K562 (cell line): Measurements from ENCODE around the gene SULT2B1. TPM values are rescaled to one million over a fixed set of nuclear protein-coding genes. Genes with fewer than 3 reads are reported as not detected.
A peak's percentile ranks its signal among the peaks of the same experiment; 100 is the strongest.

Experiments
- ATF7 ChIP-seq: fragments of 450-650 bp; IDR thresholded peaks from 2 replicates; pipeline ENCODE4 v1.7.1; 2014; ENCODE audit warnings: mild to moderate bottlenecking, moderate library complexity
- CBX5 ChIP-seq: IDR thresholded peaks from 2 replicates; pipeline ENCODE4 v1.6.1; 2014; ENCODE audit warnings: low read depth, borderline replicate concordance
- CREB1 ChIP-seq, 2 experiments: sonication (generic) in 1 of 2; formaldehyde crosslinking in 1 of 2; IDR thresholded peaks; 2 replicates each; pipeline versions ENCODE4 v1.6.1 to v1.8.0; 2012 to 2022; ENCODE audit warnings: inconsistent platforms in 1 of 2, mild to moderate bottlenecking in 1 of 2, missing genetic modification reagents in 1 of 2, moderate library complexity in 1 of 2
- EP400 ChIP-seq: fragments of 450-650 bp; IDR thresholded peaks from 2 replicates; pipeline ENCODE4 v1.6.1; 2017; ENCODE audit warnings: antibody characterized with exemption, mild to moderate bottlenecking, moderate library complexity
- GATAD2A ChIP-seq: fragments of 450-650 bp; IDR thresholded peaks from 2 replicates; pipeline ENCODE4 v1.6.1; 2017
- IFI16 ChIP-seq: fragments of 250-450 bp; sonication (Bioruptor Pico); IDR thresholded peaks from 2 replicates; pipeline ENCODE4 v2.1.2; 2022; ENCODE audit warnings: mild to moderate bottlenecking, inconsistent platforms
- JUND ChIP-seq, 2 experiments: IDR thresholded peaks; 2 replicates in 1 of 2; 3 replicates in 1 of 2; pipeline ENCODE4 v1.6.1; 2011; ENCODE audit warnings: borderline replicate concordance in 2 of 2, low read depth in 2 of 2, low read length in 2 of 2, improper control_type of control experiment in 1 of 2, missing biosample characterization in 1 of 2, missing genetic modification characterization in 1 of 2, missing genetic modification reagents in 1 of 2
- KLF13 ChIP-seq: fragments of 450-650 bp; IDR thresholded peaks from 2 replicates; pipeline ENCODE4 v1.6.1; 2016; ENCODE audit warnings: missing genetic modification characterization, low read depth, mild to moderate bottlenecking, missing compliant biosample characterization, moderate library complexity, borderline replicate concordance
- NCOA1 ChIP-seq: fragments of 450-650 bp; IDR thresholded peaks from 2 replicates; pipeline ENCODE4 v1.6.1; 2016; ENCODE audit warnings: low read depth
- NCOA6 ChIP-seq: fragments of 450-650 bp; IDR thresholded peaks from 2 replicates; pipeline ENCODE4 v1.6.1; 2017; ENCODE audit warnings: mild to moderate bottlenecking
- NFATC3 ChIP-seq: fragments of 450-650 bp; IDR thresholded peaks from 2 replicates; pipeline ENCODE4 v1.6.1; 2017; ENCODE audit warnings: mild to moderate bottlenecking
- OTX1 ChIP-seq: fragments of 450-650 bp; formaldehyde crosslinking; IDR thresholded peaks from 2 replicates; pipeline ENCODE4 v1.4.0; 2022; ENCODE audit warnings: mild to moderate bottlenecking
- PCBP1 ChIP-seq: fragments of 200-400 bp; formaldehyde crosslinking; IDR thresholded peaks from 2 replicates; pipeline ENCODE4 v1.6.1; 2018; ENCODE audit warnings: mild to moderate bottlenecking, low read depth, low read length; ENCODE audit not compliant: poor library complexity, severe bottlenecking
- POLR2B ChIP-seq: fragments of 450-650 bp; IDR thresholded peaks from 2 replicates; pipeline ENCODE4 v1.6.1; 2018; ENCODE audit warnings: low read depth; ENCODE audit not compliant: partially characterized antibody
- PTTG1 ChIP-seq: fragments of 450-650 bp; IDR thresholded peaks from 2 replicates; pipeline ENCODE4 v1.6.1; 2016; ENCODE audit warnings: low read depth, mild to moderate bottlenecking, missing genetic modification characterization, missing compliant biosample characterization
- RAD21 ChIP-seq, 2 experiments: fragments of 250-450 bp in 1 of 2; fragments of 450-650 bp in 1 of 2; sonication (Bioruptor Pico) in 1 of 2; formaldehyde crosslinking in 1 of 2; IDR thresholded peaks in 1 of 2; conservative IDR thresholded peaks in 1 of 2; 2 replicates each; pipeline versions ENCODE4 v1.4.0 to v1.8.0; 2020 to 2022; ENCODE audit warnings: mild to moderate bottlenecking in 2 of 2, moderate library complexity in 1 of 2
- RBFOX2 ChIP-seq: fragments of 200-400 bp; formaldehyde crosslinking; IDR thresholded peaks from 2 replicates; pipeline ENCODE4 v1.6.1; 2017; ENCODE audit warnings: low read depth, mild to moderate bottlenecking, low read length, moderate library complexity
- TCF7 ChIP-seq: sonication (generic); IDR thresholded peaks from 2 replicates; pipeline ENCODE4 v1.6.1; 2016; ENCODE audit warnings: antibody characterized with exemption, borderline replicate concordance
- ZC3H11A ChIP-seq: IDR thresholded peaks from 2 replicates; pipeline ENCODE4 v1.6.1; 2012; ENCODE audit warnings: low read depth, low read length, improper control_type of control experiment
- ZNF124 ChIP-seq: sonication (generic); formaldehyde crosslinking; IDR thresholded peaks from 2 replicates; pipeline ENCODE4 v1.8.1; 2022; ENCODE audit warnings: missing genetic modification reagents
- ZNF253 ChIP-seq: fragments of 250-450 bp; sonication (Bioruptor Pico); conservative IDR thresholded peaks from 2 replicates; pipeline ENCODE4 v1.6.1; 2021; ENCODE audit warnings: mild to moderate bottlenecking
- ZNF384 ChIP-seq: IDR thresholded peaks from 2 replicates; pipeline ENCODE4 v1.6.1; 2012; ENCODE audit warnings: low read depth, low read length, improper control_type of control experiment
- ZNF408 ChIP-seq: fragments of 250-450 bp; sonication (Bioruptor Pico); IDR thresholded peaks from 2 replicates; pipeline ENCODE4 v1.4.0; 2020; ENCODE audit warnings: low read depth, mild to moderate bottlenecking, moderate library complexity
- polyA plus RNA-seq, 8 experiments: library from polyadenylated mRNA; depleted of rRNA in 4 of 8; stranded (reverse) in 5 of 8; unstranded in 3 of 8; fragments of >200 nt; fragmentation: Nextera tagmentation in 2 of 8; fragmentation: Illumina TruSeq in 1 of 8; extraction: Ambion mirVana in 2 of 8; extraction: Trizol in 1 of 8; gene quantifications; 2 replicates each; pipeline versions ENCODE4 v1.2.1 to v1.2.3, GENCODE V29; 2011 to 2014; ENCODE audit warnings: inconsistent platforms in 1 of 8, missing spikeins in 1 of 8
- total RNA-seq, 7 experiments: library from RNA; depleted of rRNA in 6 of 7; stranded (reverse); fragments of >200 nt in 6 of 7; fragmentation: Illumina TruSeq in 2 of 7; extraction: Trizol in 2 of 7; gene quantifications; 2 replicates each; pipeline versions ENCODE4 v1.2.1 to v1.2.3, GENCODE V29; 2011 to 2021; ENCODE audit warnings: low replicate concordance in 1 of 7
- TF ChIP-seq, protein P1 (sequence below): sonication (generic); formaldehyde crosslinking; IDR thresholded peaks from 2 replicates; pipeline ENCODE4 v1.8.0; 2022; ENCODE audit warnings: mild to moderate bottlenecking, missing genetic modification reagents
- TF ChIP-seq, protein P2 (sequence below): fragments of 450-650 bp; IDR thresholded peaks from 2 replicates; pipeline ENCODE4 v1.6.1; 2016
- TF ChIP-seq, protein P3 (sequence below): fragments of 450-650 bp; conservative IDR thresholded peaks from 2 replicates; pipeline ENCODE4 v1.6.1; 2016; ENCODE audit warnings: missing genetic modification characterization, low read depth, mild to moderate bottlenecking, missing compliant biosample characterization, moderate library complexity

SULT2B1 gene
- total and polyA plus RNA-seq, 9 of the 15 experiments (the other 6 are each of a cell fraction or from before 2014, with no cell fraction given) = 0.09 to 0.62 (median 0.22) TPM; not detected in 2

DNA sequence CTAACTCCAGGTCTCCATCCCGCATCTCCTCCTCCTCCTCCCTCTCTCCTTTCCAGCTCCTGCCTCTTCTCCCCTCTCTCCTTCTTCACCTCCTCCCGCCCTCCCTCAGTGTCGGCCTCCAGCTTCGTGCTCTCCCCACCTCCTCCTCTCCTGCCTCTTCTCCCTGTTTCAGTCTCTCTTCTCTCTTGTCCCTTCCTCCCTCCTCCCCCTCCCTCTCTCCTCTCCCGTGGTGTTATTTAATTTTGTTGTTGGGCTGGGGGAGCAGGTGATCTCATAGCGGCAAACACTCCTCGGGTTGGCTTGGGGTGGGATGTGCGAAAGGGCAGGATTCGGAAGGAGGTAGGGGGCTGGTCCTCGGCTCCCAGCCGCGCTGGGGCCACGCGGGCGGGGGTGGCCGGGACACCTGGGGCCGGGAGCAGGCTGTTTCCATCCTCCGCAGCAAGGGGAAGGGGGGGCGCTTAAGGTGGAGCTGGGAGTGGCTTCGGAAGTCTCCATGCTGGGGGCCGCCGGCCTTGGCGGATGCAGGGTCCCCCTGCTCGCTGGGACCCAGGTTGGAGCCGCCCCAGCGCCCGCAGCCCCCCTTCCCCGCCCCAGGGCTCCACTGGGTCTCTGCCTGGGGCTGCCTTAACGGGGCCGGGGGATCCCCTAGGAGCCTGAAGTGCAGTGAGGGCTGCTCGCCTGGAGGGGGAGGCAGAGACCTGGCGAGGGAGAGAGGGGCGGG is 94.2 kb downstream of the SULT2B1 start, which contains the start of gene CA11 (continued):
- TF ChIP-seq ZNF408 (no peak), ZNF253 (no peak), CBX5 (no peak), ZNF124 (CRISPR knock-in tag) (no peak), ATF7 (peak; percentile 53), GATAD2A (peak; percentile 53), PCBP1 (peak; percentile 73), ZNF384 (peak; percentile 55; the same call in 1 of the 2 replicates), RBFOX2 (peak; percentile 46; the same call in 1 of the 2 replicates), POLR2B (peak; percentile 60), PTTG1 (tag) (no peak), KLF13 (tag) (peak; percentile 52; the same call in 1 of the 2 replicates), EP400 (peak; percentile 73; the same call in 1 of the 2 replicates), RAD21 (CRISPR knock-in tag; conservative IDR thresholded peaks at IDR 0.05 in 1 of 2, IDR thresholded peaks at IDR 0.05 in 1 of 2) (peak; percentile 89 to 95), ZC3H11A (no peak), NCOA1 (peak; percentile 35; the same call in 1 of the 2 replicates), JUND (IDR thresholded peaks at IDR 0.05; ENCODE audit: borderline replicate concordance, low read depth, low read length) (0 out of 2 replicates have a peak, but pooled peaks have one; percentile 15), JUND (tag; IDR thresholded peaks at IDR 0.05; ENCODE audit: borderline replicate concordance, low read depth, low read length) (no peak; the same call in 2 of the 3 replicates), TCF7 (no peak), IFI16 (CRISPR knock-in tag) (no peak), NFATC3 (peak; percentile 52; the same call in 1 of the 2 replicates), NCOA6 (no peak), CREB1 (IDR thresholded peaks at IDR 0.05) (no peak), CREB1 (CRISPR knock-in tag; IDR thresholded peaks at IDR 0.05) (no peak), OTX1 (peak; percentile 55; the same call in 1 of the 2 replicates)
- TF ChIP-seq, protein P1, sequence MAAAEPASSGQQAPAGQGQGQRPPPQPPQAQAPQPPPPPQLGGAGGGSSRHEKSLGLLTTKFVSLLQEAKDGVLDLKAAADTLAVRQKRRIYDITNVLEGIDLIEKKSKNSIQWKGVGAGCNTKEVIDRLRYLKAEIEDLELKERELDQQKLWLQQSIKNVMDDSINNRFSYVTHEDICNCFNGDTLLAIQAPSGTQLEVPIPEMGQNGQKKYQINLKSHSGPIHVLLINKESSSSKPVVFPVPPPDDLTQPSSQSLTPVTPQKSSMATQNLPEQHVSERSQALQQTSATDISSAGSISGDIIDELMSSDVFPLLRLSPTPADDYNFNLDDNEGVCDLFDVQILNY (CRISPR knock-in tag) = no peak
- TF ChIP-seq, protein P2, sequence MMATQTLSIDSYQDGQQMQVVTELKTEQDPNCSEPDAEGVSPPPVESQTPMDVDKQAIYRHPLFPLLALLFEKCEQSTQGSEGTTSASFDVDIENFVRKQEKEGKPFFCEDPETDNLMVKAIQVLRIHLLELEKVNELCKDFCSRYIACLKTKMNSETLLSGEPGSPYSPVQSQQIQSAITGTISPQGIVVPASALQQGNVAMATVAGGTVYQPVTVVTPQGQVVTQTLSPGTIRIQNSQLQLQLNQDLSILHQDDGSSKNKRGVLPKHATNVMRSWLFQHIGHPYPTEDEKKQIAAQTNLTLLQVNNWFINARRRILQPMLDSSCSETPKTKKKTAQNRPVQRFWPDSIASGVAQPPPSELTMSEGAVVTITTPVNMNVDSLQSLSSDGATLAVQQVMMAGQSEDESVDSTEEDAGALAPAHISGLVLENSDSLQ = peak; percentile 19; the same call in 1 of the 2 replicates
- TF ChIP-seq, protein P3, sequence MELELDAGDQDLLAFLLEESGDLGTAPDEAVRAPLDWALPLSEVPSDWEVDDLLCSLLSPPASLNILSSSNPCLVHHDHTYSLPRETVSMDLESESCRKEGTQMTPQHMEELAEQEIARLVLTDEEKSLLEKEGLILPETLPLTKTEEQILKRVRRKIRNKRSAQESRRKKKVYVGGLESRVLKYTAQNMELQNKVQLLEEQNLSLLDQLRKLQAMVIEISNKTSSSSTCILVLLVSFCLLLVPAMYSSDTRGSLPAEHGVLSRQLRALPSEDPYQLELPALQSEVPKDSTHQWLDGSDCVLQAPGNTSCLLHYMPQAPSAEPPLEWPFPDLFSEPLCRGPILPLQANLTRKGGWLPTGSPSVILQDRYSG = no peak
